MM.1S (cell line): ENCODE results near the gene OR5AL1.

Source experiments
- EZH2 ChIP-seq: fragments of 300-600 bp; sonication (generic); optimal IDR thresholded peaks from 2 replicates; pipeline ENCODE3; 2017; ENCODE audit warnings: low read depth, mild to moderate bottlenecking, antibody characterized with exemption, low read length, mixed read lengths
- EZH2phosphoT487 ChIP-seq: fragments of 300-600 bp; sonication (generic); IDR thresholded peaks from 2 replicates; pipeline ENCODE4 v1.6.1; 2018; ENCODE audit warnings: antibody characterized with exemption, low read length
- TF ChIP-seq, protein P1 (sequence below): fragments of 300-600 bp; sonication (generic); IDR thresholded peaks from 2 replicates; pipeline ENCODE4 v1.5.1; 2016; ENCODE audit warnings: antibody characterized with exemption, low read length, mixed read lengths

- TF ChIP-seq, protein P1, sequence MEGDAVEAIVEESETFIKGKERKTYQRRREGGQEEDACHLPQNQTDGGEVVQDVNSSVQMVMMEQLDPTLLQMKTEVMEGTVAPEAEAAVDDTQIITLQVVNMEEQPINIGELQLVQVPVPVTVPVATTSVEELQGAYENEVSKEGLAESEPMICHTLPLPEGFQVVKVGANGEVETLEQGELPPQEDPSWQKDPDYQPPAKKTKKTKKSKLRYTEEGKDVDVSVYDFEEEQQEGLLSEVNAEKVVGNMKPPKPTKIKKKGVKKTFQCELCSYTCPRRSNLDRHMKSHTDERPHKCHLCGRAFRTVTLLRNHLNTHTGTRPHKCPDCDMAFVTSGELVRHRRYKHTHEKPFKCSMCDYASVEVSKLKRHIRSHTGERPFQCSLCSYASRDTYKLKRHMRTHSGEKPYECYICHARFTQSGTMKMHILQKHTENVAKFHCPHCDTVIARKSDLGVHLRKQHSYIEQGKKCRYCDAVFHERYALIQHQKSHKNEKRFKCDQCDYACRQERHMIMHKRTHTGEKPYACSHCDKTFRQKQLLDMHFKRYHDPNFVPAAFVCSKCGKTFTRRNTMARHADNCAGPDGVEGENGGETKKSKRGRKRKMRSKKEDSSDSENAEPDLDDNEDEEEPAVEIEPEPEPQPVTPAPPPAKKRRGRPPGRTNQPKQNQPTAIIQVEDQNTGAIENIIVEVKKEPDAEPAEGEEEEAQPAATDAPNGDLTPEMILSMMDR: no peak
- TF ChIP-seq EZH2 (no peak), EZH2phosphoT487 (no peak)
These were observed 1.7 kb upstream of the OR5AL1 start for GRCh38 chr11:56410801-56411200.
